ENCODE results near the gene CAMK4. TPM values are rescaled to one million over a fixed set of nuclear protein-coding genes. Genes with fewer than 3 reads are reported as not detected.

CAMK4 gene
- total RNA-seq (2014; rRNA removed; shearing (Covaris generic)) = 5.0 and 7.3 TPM in 2 replicates
- 3.4 and 4.2 TPM in 2 replicates for polyA plus RNA-seq (2016; fragmentation: Nextera tagmentation; extraction: Ambion mirVana)
- long read RNA-seq, partial matches to known transcripts = 2 of 3 reads
- long read RNA-seq, other reads (novel, unspliced or antisense) = 1 of 3 reads

- TF ChIP-seq ZNF331 (CRISPR knock-in tag; IDR thresholded peaks at IDR 0.05; ENCODE audit: low read depth) = no peak
- H3K36me3 Mint-ChIP-seq (ENCODE audit: low read depth) = no peaks in the 10 kb centered on the region; the same call in 2 of the 3 replicates
- Histone ChIP-seq H3K27me3 (ENCODE audit: insufficient read depth) (peaks cover 31% of the 10 kb centered on the region), H3K27ac (ENCODE audit: low read depth) (no peak within 1 kb of the TSS), H4K20me1 (replicated peaks; ENCODE audit: insufficient read depth) (no peaks in the 10 kb centered on the region), H3K4me2 (peak within 1 kb of the TSS; percentile 81), H3K36me3 (ENCODE audit: insufficient read depth) (no peaks in the 10 kb centered on the region), H3K4me3 (peak within 1 kb of the TSS; percentile 89), H3K79me2 (replicated peaks; ENCODE audit: insufficient read depth) (no peaks in the 10 kb centered on the region), H3K9me2 (ENCODE audit: insufficient read depth) (no peaks in the 10 kb centered on the region), H3K4me1 (ENCODE audit: insufficient read depth) (peaks cover 24% of the 10 kb centered on the region), H3F3A (replicated peaks; ENCODE audit: low read depth) (no peaks in the 10 kb centered on the region), H2AFZ (peak within 1 kb of the TSS; percentile 98)
- H3K4me1 Mint-ChIP-seq = peaks cover 41% of the 10 kb centered on the region
- peak within 1 kb of the TSS; percentile 78 for H3K4me3 Mint-ChIP-seq
- ATAC-seq (peak; percentile 82), DNase-seq (ENCODE audit: low spot score) (peak; percentile 85)
- H3K9me3 Mint-ChIP-seq = no peaks in the 10 kb centered on the region
- no peak within 1 kb of the TSS for H3K27ac Mint-ChIP-seq
- H3K27me3 Mint-ChIP-seq (ENCODE audit: insufficient read depth, low read depth, poor library complexity) = peaks cover 10% of the 10 kb centered on the region
These were observed at the start of gene CAMK4 for GRCh38 chr5:111223787-111224560. Gene CAMK4, plus strand, starts transcription at chr5:111224384. Its CDS starts 100 bp downstream, at chr5:111224484.

DNA sequence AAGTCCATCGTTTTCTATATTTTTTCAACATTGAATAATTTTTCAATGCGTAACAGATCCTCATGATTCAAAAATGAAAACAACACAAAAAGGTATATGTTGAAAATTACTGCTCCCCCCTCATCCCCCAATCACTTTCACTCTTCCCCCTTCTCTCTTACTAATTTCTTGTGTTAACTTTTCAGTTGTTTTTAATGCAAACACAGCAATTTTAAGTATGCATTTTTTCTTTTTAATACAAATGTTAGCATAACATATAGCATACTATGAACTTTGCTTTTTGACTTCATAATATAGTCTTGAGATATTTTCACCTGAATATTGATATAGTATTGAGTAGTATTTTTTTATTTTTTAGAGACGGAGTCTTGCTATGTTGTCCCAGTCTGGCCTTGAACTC, 41.1 kb upstream of the CAMK4 start:
- Histone ChIP-seq H3K27ac (ENCODE audit: low read depth) (no peak overlapping the region), H3K27me3 (ENCODE audit: insufficient read depth) (no peaks in the 10 kb centered on the region), H3K4me1 (ENCODE audit: insufficient read depth) (no peaks in the 10 kb centered on the region), H3K4me2 (no peak overlapping the region), H4K20me1 (replicated peaks; ENCODE audit: insufficient read depth) (no peaks in the 10 kb centered on the region), H3K4me3 (no peak overlapping the region), H3K79me2 (replicated peaks; ENCODE audit: insufficient read depth) (no peaks in the 10 kb centered on the region), H3K9me2 (ENCODE audit: insufficient read depth) (no peaks in the 10 kb centered on the region), H2AFZ (no peak overlapping the region), H3F3A (replicated peaks; ENCODE audit: low read depth) (no peaks in the 10 kb centered on the region), H3K36me3 (ENCODE audit: insufficient read depth) (no peaks in the 10 kb centered on the region)
- H3K36me3 Mint-ChIP-seq (ENCODE audit: low read depth) = no peaks in the 10 kb centered on the region
- H3K4me3 Mint-ChIP-seq = no peak overlapping the region
- ATAC-seq = no peak
- no peaks in the 10 kb centered on the region for H3K9me3 Mint-ChIP-seq
- no peak overlapping the region for H3K27ac Mint-ChIP-seq
- no peaks in the 10 kb centered on the region for H3K4me1 Mint-ChIP-seq
- DNase-seq (ENCODE audit: low spot score) = no peak
- H3K27me3 Mint-ChIP-seq (ENCODE audit: insufficient read depth, low read depth, poor library complexity) = no peaks in the 10 kb centered on the region
- TF ChIP-seq POLR2AphosphoS5 (IDR thresholded peaks at IDR 0.05; ENCODE audit: low read depth) = no peak

DNA sequence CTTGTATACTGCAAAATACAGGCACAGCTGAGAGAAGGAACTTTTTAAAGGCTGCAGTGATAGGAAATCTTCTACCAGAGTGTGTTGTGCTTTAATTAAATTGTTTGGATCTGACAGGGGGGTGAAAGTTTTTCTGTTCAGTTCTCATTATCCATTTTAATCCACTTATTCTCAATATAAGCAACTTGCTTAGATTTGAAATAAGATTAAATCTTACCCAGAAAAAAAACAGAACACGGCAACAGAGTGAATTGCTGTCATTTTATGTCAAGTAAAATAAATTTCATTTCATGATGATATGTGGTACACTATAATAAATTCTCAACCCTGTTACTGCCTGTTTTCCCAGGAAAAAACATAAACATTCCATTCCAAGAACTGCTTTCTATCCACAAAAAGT, 37.1 kb upstream of the CAMK4 start:
- H3K9me3 Mint-ChIP-seq = no peaks in the 10 kb centered on the region
- peaks cover 8% of the 10 kb centered on the region; the same call in 2 of the 3 replicates for H3K4me1 Mint-ChIP-seq
- ATAC-seq (no peak), DNase-seq (ENCODE audit: low spot score) (no peak)
- Histone ChIP-seq H3K27me3 (ENCODE audit: insufficient read depth) (no peaks in the 10 kb centered on the region), H3K36me3 (ENCODE audit: insufficient read depth) (no peaks in the 10 kb centered on the region), H3F3A (replicated peaks; ENCODE audit: low read depth) (no peaks in the 10 kb centered on the region), H3K9me2 (ENCODE audit: insufficient read depth) (no peaks in the 10 kb centered on the region), H3K27ac (ENCODE audit: low read depth) (no peak overlapping the region), H3K79me2 (replicated peaks; ENCODE audit: insufficient read depth) (no peaks in the 10 kb centered on the region), H3K4me3 (no peak overlapping the region), H4K20me1 (replicated peaks; ENCODE audit: insufficient read depth) (no peaks in the 10 kb centered on the region), H3K4me2 (no peak overlapping the region), H3K4me1 (ENCODE audit: insufficient read depth) (no peaks in the 10 kb centered on the region), H2AFZ (no peak overlapping the region)
- no peak overlapping the region for H3K4me3 Mint-ChIP-seq
- no peak overlapping the region for H3K27ac Mint-ChIP-seq
- H3K36me3 Mint-ChIP-seq (ENCODE audit: low read depth) = no peaks in the 10 kb centered on the region
- no peaks in the 10 kb centered on the region for H3K27me3 Mint-ChIP-seq (ENCODE audit: insufficient read depth, low read depth, poor library complexity)
- TF ChIP-seq, protein P1, sequence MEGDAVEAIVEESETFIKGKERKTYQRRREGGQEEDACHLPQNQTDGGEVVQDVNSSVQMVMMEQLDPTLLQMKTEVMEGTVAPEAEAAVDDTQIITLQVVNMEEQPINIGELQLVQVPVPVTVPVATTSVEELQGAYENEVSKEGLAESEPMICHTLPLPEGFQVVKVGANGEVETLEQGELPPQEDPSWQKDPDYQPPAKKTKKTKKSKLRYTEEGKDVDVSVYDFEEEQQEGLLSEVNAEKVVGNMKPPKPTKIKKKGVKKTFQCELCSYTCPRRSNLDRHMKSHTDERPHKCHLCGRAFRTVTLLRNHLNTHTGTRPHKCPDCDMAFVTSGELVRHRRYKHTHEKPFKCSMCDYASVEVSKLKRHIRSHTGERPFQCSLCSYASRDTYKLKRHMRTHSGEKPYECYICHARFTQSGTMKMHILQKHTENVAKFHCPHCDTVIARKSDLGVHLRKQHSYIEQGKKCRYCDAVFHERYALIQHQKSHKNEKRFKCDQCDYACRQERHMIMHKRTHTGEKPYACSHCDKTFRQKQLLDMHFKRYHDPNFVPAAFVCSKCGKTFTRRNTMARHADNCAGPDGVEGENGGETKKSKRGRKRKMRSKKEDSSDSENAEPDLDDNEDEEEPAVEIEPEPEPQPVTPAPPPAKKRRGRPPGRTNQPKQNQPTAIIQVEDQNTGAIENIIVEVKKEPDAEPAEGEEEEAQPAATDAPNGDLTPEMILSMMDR (conservative IDR thresholded peaks at IDR 0.05; ENCODE audit: low read depth in 2 of 2) = no peak
- TF ChIP-seq CREB1 (CRISPR knock-in tag; IDR thresholded peaks at IDR 0.05; ENCODE audit: low read depth) (no peak), NANOG (IDR thresholded peaks at IDR 0.05; ENCODE audit: borderline replicate concordance) (no peak), POLR2AphosphoS5 (IDR thresholded peaks at IDR 0.05; ENCODE audit: low read depth) (no peak), EZH2 (IDR thresholded peaks at IDR 0.05; ENCODE audit: low read depth, unreplicated experiment) (no peak), ZNF331 (CRISPR knock-in tag; IDR thresholded peaks at IDR 0.05; ENCODE audit: low read depth) (no peak)
- TF ChIP-seq, protein P2, sequence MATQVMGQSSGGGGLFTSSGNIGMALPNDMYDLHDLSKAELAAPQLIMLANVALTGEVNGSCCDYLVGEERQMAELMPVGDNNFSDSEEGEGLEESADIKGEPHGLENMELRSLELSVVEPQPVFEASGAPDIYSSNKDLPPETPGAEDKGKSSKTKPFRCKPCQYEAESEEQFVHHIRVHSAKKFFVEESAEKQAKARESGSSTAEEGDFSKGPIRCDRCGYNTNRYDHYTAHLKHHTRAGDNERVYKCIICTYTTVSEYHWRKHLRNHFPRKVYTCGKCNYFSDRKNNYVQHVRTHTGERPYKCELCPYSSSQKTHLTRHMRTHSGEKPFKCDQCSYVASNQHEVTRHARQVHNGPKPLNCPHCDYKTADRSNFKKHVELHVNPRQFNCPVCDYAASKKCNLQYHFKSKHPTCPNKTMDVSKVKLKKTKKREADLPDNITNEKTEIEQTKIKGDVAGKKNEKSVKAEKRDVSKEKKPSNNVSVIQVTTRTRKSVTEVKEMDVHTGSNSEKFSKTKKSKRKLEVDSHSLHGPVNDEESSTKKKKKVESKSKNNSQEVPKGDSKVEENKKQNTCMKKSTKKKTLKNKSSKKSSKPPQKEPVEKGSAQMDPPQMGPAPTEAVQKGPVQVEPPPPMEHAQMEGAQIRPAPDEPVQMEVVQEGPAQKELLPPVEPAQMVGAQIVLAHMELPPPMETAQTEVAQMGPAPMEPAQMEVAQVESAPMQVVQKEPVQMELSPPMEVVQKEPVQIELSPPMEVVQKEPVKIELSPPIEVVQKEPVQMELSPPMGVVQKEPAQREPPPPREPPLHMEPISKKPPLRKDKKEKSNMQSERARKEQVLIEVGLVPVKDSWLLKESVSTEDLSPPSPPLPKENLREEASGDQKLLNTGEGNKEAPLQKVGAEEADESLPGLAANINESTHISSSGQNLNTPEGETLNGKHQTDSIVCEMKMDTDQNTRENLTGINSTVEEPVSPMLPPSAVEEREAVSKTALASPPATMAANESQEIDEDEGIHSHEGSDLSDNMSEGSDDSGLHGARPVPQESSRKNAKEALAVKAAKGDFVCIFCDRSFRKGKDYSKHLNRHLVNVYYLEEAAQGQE (IDR thresholded peaks at IDR 0.05; ENCODE audit: unreplicated experiment) = no peak
- TF ChIP-seq, protein P3, sequence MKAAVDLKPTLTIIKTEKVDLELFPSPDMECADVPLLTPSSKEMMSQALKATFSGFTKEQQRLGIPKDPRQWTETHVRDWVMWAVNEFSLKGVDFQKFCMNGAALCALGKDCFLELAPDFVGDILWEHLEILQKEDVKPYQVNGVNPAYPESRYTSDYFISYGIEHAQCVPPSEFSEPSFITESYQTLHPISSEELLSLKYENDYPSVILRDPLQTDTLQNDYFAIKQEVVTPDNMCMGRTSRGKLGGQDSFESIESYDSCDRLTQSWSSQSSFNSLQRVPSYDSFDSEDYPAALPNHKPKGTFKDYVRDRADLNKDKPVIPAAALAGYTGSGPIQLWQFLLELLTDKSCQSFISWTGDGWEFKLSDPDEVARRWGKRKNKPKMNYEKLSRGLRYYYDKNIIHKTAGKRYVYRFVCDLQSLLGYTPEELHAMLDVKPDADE (IDR thresholded peaks at IDR 0.05) = no peak
